K562 (cell line): Measurements from ENCODE around the gene IRF2BP2. TPM values are rescaled to one million over a fixed set of nuclear protein-coding genes. Genes with fewer than 3 reads are reported as not detected.
"Not testable (repeated sequence)": the region's sequence is repeated elsewhere in the genome, so short reads cannot be mapped to it uniquely, and the experiment has no call there.

Experiments used
- ATAC-seq: fragments of 200-7000 bp; cut with Tn5 transposase; 3 replicates; pipeline ENCODE4 v1.9.1; 2020; ENCODE audit warnings: moderate library complexity
- BruUV-seq: library from RNA; stranded (reverse); fragments of 400-500 nt; replicated peaks from 2 replicates; lab custom pipeline; 2021; lab: Mats Ljungman, UMichigan
- CTCF ChIA-PET: fragments of 300-600 bp; formaldehyde crosslinking; extraction: SDS; loops from one replicate; lab custom pipeline; 2021; ENCODE audit warnings: low intra/inter-chr PET ratio; lab: Yijun Ruan, JAX
- POLR2A ChIA-PET: fragments of 300-600, 350-650 bp; sonication (Branson Sonifier 250); formaldehyde crosslinking; extraction: SDS; loops from one replicate; lab custom pipeline; 2021; ENCODE audit warnings: antibody characterized with exemption, inconsistent platforms; lab: Yijun Ruan, JAX
- DNase-seq, 4 experiments: peaks; one replicate each; pipeline versions ENCODE4 v3.0.0 to v3.0.0-alpha.2; 2011 to 2018; ENCODE audit warnings: low spot score in 3 of 4, mixed read lengths in 3 of 4; ENCODE audit errors: extremely low read depth in 1 of 4
- FAIRE-seq: peaks from 2 replicates; lab custom pipeline; 2011; peaks lifted over from hg19 to GRCh38; lab: Jason Lieb, UNC
- H2AFZ ChIP-seq: 2 replicates; pipeline ENCODE4 v1.6.0; 2011; ENCODE audit warnings: low read depth, low read length, control low read depth, inconsistent platforms
- H3K27ac ChIP-seq: fragments of 200-600 bp; 3 replicates; pipeline ENCODE4 v1.8.0; 2011; ENCODE audit warnings: low read depth, mild to moderate bottlenecking, control low read depth, inconsistent platforms, low read length, moderate library complexity, mixed read lengths; ENCODE audit errors: extremely low read depth
- H3K27me3 ChIP-seq, 2 experiments: fragments of 300-600 bp in 1 of 2; 2 replicates in 1 of 2; 3 replicates in 1 of 2; pipeline versions ENCODE4 v1.6.0 to v1.8.0; 2011; ENCODE audit warnings: inconsistent platforms in 2 of 2, low read length in 2 of 2, mild to moderate bottlenecking in 1 of 2, mixed read lengths in 1 of 2, moderate library complexity in 1 of 2; ENCODE audit not compliant: control insufficient read depth in 2 of 2, insufficient read depth in 2 of 2
- H3K36me3 ChIP-seq: fragments of 300-600 bp; 3 replicates; pipeline ENCODE4 v1.8.0; 2011; ENCODE audit warnings: mild to moderate bottlenecking, low read length, inconsistent platforms; ENCODE audit not compliant: control insufficient read depth, insufficient read depth
- H3K4me1 ChIP-seq, 2 experiments: fragments of 200-600 bp in 1 of 2; replicated peaks in 1 of 2; 2 replicates in 1 of 2; 3 replicates in 1 of 2; pipeline versions ENCODE4 v1.5.1 to v1.8.0; 2011; ENCODE audit warnings: inconsistent platforms in 2 of 2, low read length in 2 of 2, mild to moderate bottlenecking in 1 of 2, mixed read lengths in 1 of 2, moderate library complexity in 1 of 2; ENCODE audit not compliant: control insufficient read depth in 2 of 2, insufficient read depth in 2 of 2
- H3K4me2 ChIP-seq: 2 replicates; pipeline ENCODE4 v1.6.1; 2011; ENCODE audit warnings: low read length, control low read depth, inconsistent platforms, mixed read lengths; ENCODE audit not compliant: insufficient read depth
- H3K4me3 ChIP-seq: fragments of 200-600 bp; sonication (generic), shearing (Covaris generic); 2 replicates; pipeline ENCODE4 v1.5.1; 2016; ENCODE audit warnings: control low read depth, inconsistent platforms
- H3K79me2 ChIP-seq: fragments of 200-600 bp; 3 replicates; pipeline ENCODE4 v1.8.0; 2011; ENCODE audit warnings: low read length, inconsistent platforms; ENCODE audit not compliant: control insufficient read depth, insufficient read depth
- H3K9ac ChIP-seq, 2 experiments: 2 replicates each; pipeline versions ENCODE4 v1.6.0 to v1.6.1; 2011; ENCODE audit warnings: low read depth in 2 of 2, low read length in 2 of 2, control low read depth in 1 of 2, inconsistent platforms in 1 of 2, mild to moderate bottlenecking in 1 of 2, mixed read lengths in 1 of 2; ENCODE audit not compliant: insufficient read depth in 1 of 2
- H3K9me1 ChIP-seq: one replicate; pipeline ENCODE4 v1.6.0; 2011; ENCODE audit warnings: inconsistent platforms, mild to moderate bottlenecking, low read length, moderate library complexity; ENCODE audit not compliant: control insufficient read depth, insufficient read depth
- H3K9me3 ChIP-seq: replicated peaks from 2 replicates; pipeline ENCODE4 v1.5.1; 2011; ENCODE audit warnings: low read depth, low read length, inconsistent platforms; ENCODE audit not compliant: control insufficient read depth, insufficient read depth
- H4K20me1 ChIP-seq: replicated peaks from 2 replicates; pipeline ENCODE4 v1.6.1; 2011; ENCODE audit warnings: low read length, inconsistent platforms, mixed read lengths; ENCODE audit not compliant: control insufficient read depth, insufficient read depth
- CHD2 ChIP-seq: IDR thresholded peaks from 2 replicates; pipeline ENCODE4 v1.6.1; 2011; ENCODE audit warnings: low read depth, low read length
- KDM1A ChIP-seq, 2 experiments: fragments of 450-650 bp; IDR thresholded peaks; 2 replicates each; pipeline ENCODE4 v1.6.1; 2016; ENCODE audit warnings: mild to moderate bottlenecking in 2 of 2
- TRIM24 ChIP-seq, 2 experiments: fragments of 450-650 bp; IDR thresholded peaks; 2 replicates each; pipeline ENCODE4 v1.6.1; 2016
- ZNF316 ChIP-seq: fragments of 450-650 bp; IDR thresholded peaks from 2 replicates; pipeline ENCODE4 v1.6.1; 2016
- ZNF766 ChIP-seq: fragments of 200-800 bp; sonication (Bioruptor generic); conservative IDR thresholded peaks from 2 replicates; pipeline ENCODE4 v1.6.1; 2016; ENCODE audit warnings: missing genetic modification characterization, missing compliant biosample characterization
- WGBS: fragments of 100-300 bp; shearing (Covaris generic); methylation state at CpG from one replicate; pipeline ENCODE4 v1.1.6; 2016; ENCODE audit warnings: low coverage, mixed read lengths; ENCODE audit not compliant: insufficient coverage; ENCODE audit errors: missing lambda C conversion rate; 5-methylcytosine and 5-hydroxymethylcytosine counted together
- in situ Hi-C: fragments of 300-500 bp; cut with MboI; formaldehyde crosslinking; loops from 4 replicates; pipeline ENCODE4 v1.15.0; 2018; ENCODE audit warnings: inconsistent platforms, mixed read lengths
- intact Hi-C: fragments of 100-400 bp; cut with micrococcal nuclease; formaldehyde crosslinking; loops from 2 replicates; pipeline ENCODE4 v1.14.2; 2022
- polyA plus RNA-seq, 8 experiments: library from polyadenylated mRNA; depleted of rRNA in 4 of 8; stranded (reverse) in 5 of 8; unstranded in 3 of 8; fragments of >200 nt; fragmentation: Nextera tagmentation in 2 of 8; fragmentation: Illumina TruSeq in 1 of 8; extraction: Ambion mirVana in 2 of 8; extraction: Trizol in 1 of 8; gene quantifications; 2 replicates each; pipeline versions ENCODE4 v1.2.1 to v1.2.3, GENCODE V29; 2011 to 2014; ENCODE audit warnings: inconsistent platforms in 1 of 8, missing spikeins in 1 of 8
- total RNA-seq, 7 experiments: library from RNA; depleted of rRNA in 6 of 7; stranded (reverse); fragments of >200 nt in 6 of 7; fragmentation: Illumina TruSeq in 2 of 7; extraction: Trizol in 2 of 7; gene quantifications; 2 replicates each; pipeline versions ENCODE4 v1.2.1 to v1.2.3, GENCODE V29; 2011 to 2021; ENCODE audit warnings: low replicate concordance in 1 of 7
- TF ChIP-seq, protein P1 (sequence below): sonication (generic); formaldehyde crosslinking; IDR thresholded peaks from 2 replicates; pipeline ENCODE4 v1.8.1; 2023; ENCODE audit warnings: mild to moderate bottlenecking, missing genetic modification reagents
- TF ChIP-seq, protein P2 (sequence below): fragments of 450-650 bp; IDR thresholded peaks from 2 replicates; pipeline ENCODE4 v1.6.1; 2014; ENCODE audit warnings: low read depth, mild to moderate bottlenecking, moderate library complexity, borderline replicate concordance

Gene IRF2BP2
- total and polyA plus RNA-seq, 9 of the 15 experiments (the other 6 are each of a cell fraction or from before 2014, with no cell fraction given) = 7.7 to 68.6 (median 22.1) TPM

DNA sequence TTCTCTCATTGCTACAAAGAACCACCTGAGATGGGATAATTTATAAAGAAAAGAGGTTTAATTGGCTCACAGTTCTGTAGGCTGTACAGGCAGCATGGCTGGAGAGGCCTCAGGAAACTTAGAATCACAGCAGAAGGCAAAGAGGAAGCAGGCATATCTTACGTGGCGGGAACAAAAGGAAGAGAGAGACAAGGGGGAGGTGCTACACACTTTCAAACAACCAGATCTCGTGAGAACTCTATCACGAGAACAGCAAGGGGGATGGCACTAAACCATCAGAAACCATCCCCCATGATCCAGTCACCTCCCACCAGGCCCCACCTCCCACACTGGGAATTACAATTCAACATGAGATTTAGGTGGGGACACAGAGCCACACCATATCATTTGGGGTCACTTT, 15.4 kb downstream of the IRF2BP2 start:
- H3K36me3 ChIP-seq, H3K79me2 ChIP-seq, DNase-seq, H3K9me1 ChIP-seq, H3K4me3 ChIP-seq, ATAC-seq, FAIRE-seq, H3K4me2 ChIP-seq, H2AFZ ChIP-seq, H3K9ac ChIP-seq, intact Hi-C loops, BruUV-seq, H3K27me3 ChIP-seq, H3K9me3 ChIP-seq, H4K20me1 ChIP-seq, H3K27ac ChIP-seq: not testable (repeated sequence)
- H3K4me1 ChIP-seq = peaks cover 6 to 12% of the 10 kb centered on the region in 2 experiments
- 61% methylated on average over 4 of the region's 4 CpGs for WGBS
- in situ Hi-C loops = loop anchor here (10.0 kb wide), 1 partner anchor 270 kb away; no protein-coding TSS in a partner anchor
- TF ChIP-seq, protein P1, sequence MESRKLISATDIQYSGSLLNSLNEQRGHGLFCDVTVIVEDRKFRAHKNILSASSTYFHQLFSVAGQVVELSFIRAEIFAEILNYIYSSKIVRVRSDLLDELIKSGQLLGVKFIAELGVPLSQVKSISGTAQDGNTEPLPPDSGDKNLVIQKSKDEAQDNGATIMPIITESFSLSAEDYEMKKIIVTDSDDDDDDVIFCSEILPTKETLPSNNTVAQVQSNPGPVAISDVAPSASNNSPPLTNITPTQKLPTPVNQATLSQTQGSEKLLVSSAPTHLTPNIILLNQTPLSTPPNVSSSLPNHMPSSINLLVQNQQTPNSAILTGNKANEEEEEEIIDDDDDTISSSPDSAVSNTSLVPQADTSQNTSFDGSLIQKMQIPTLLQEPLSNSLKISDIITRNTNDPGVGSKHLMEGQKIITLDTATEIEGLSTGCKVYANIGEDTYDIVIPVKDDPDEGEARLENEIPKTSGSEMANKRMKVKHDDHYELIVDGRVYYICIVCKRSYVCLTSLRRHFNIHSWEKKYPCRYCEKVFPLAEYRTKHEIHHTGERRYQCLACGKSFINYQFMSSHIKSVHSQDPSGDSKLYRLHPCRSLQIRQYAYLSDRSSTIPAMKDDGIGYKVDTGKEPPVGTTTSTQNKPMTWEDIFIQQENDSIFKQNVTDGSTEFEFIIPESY = 0 out of 2 replicates have a peak, but pooled peaks have one; percentile 13
- TF ChIP-seq KDM1A (IDR thresholded peaks at IDR 0.05) (peak in 1 of 2 experiments; percentile 33; a peak in 2 of 4 replicates), ZNF766 (CRISPR knock-in tag) (0 out of 2 replicates have a peak, but pooled peaks have one; percentile 46), CHD2 (peak; percentile 55; the same call in 1 of the 2 replicates), TRIM24 (IDR thresholded peaks at IDR 0.05) (peak in 1 of 2 experiments; percentile 44; a peak in 3 of 4 replicates), ZNF316 (peak; percentile 71)
- TF ChIP-seq, protein P2, sequence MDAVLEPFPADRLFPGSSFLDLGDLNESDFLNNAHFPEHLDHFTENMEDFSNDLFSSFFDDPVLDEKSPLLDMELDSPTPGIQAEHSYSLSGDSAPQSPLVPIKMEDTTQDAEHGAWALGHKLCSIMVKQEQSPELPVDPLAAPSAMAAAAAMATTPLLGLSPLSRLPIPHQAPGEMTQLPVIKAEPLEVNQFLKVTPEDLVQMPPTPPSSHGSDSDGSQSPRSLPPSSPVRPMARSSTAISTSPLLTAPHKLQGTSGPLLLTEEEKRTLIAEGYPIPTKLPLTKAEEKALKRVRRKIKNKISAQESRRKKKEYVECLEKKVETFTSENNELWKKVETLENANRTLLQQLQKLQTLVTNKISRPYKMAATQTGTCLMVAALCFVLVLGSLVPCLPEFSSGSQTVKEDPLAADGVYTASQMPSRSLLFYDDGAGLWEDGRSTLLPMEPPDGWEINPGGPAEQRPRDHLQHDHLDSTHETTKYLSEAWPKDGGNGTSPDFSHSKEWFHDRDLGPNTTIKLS = 0 out of 2 replicates have a peak, but pooled peaks have one; percentile 12
- ChIA-PET CTCF (interaction anchor here (0.6 kb wide), 1 partner anchor 12 kb away, joined by 5 read pairs; no protein-coding TSS in a partner anchor), POLR2A (interaction anchor here (1.2 kb wide), 1 partner anchor 282 kb away, joined by 3 read pairs; no protein-coding TSS in a partner anchor)
